GM12892 (cell line): ENCODE data around the gene MAP4K4.

Source experiments
- POLR2A ChIP-seq: IDR thresholded peaks from 2 replicates; pipeline ENCODE4 v1.6.1; 2011; ENCODE audit warnings: low read depth, low read length, control low read depth
- POLR2AphosphoS5 ChIP-seq: IDR thresholded peaks from 2 replicates; pipeline ENCODE4 v1.6.1; 2011; ENCODE audit warnings: low read depth, low read length, control low read depth
- TAF1 ChIP-seq: IDR thresholded peaks from 2 replicates; pipeline ENCODE4 v1.6.1; 2011; ENCODE audit warnings: low read depth, mild to moderate bottlenecking, control low read depth, low read length, borderline replicate concordance

- TF ChIP-seq POLR2AphosphoS5 (no peak), POLR2A (no peak), TAF1 (no peak)
Measured at GRCh38 chr2:101677658-101678057, 19.8 kb upstream of the MAP4K4 start.
